Right lobe of liver (tissue), 4 donors: ENCODE measurements around the gene RIBC2.

Source experiments
- POLR2A ChIP-seq: fragments of 450-650 bp; IDR thresholded peaks from one replicate; pipeline ENCODE4 v1.6.1; 2017; ENCODE audit warnings: antibody characterized with exemption, mild to moderate bottlenecking
- TF ChIP-seq, protein P1 (sequence below), 4 donors: fragments of 200-600 bp in 3 of 4; fragments of 450-650 bp in 1 of 4; IDR thresholded peaks; one replicate each; pipeline versions ENCODE4 v1.5.1 to v1.8.0; 2016 to 2022; ENCODE audit warnings: antibody characterized with exemption in 4 of 4, mild to moderate bottlenecking in 2 of 4
- donor health status: DM: no; HTN: no; CAD: no.
- donor health status: DM: no; HTN: no; CAD: no.
- donor health status: DM: no; HTN: yes; CAD: no.

DNA sequence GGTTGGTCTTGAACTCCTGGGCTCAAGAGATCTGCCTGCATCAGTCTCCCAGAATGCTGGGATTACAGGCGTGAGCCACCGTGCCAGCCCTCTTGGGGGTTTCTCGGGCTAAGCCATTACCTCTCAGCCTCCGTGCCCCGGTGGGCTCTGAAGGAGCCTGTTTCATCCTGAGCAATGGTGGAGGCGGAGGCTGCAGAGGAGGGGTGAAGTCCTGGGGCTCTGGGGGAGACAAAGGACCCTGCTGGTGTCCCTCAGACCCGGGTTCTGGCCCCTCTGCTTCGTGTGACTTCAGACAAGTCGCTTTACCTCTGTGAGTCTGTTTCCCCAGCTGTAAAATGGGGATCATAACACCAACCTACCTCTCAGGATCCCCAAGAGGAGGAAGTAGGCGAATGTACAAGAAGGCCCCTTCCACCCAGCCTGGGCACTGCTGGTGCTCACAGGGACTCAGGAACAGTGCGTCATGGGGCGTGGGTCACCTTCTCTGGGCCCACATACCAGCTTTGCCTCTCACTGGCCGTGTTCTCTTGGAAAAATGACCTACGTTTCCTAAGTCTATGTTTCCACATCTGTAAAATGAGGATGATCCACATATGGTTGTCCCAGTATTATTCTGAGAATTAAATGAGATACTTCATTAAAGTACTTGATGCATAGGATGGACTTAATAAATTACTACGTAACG, 36.8 kb downstream of the RIBC2 start:
- TF ChIP-seq, protein P1, sequence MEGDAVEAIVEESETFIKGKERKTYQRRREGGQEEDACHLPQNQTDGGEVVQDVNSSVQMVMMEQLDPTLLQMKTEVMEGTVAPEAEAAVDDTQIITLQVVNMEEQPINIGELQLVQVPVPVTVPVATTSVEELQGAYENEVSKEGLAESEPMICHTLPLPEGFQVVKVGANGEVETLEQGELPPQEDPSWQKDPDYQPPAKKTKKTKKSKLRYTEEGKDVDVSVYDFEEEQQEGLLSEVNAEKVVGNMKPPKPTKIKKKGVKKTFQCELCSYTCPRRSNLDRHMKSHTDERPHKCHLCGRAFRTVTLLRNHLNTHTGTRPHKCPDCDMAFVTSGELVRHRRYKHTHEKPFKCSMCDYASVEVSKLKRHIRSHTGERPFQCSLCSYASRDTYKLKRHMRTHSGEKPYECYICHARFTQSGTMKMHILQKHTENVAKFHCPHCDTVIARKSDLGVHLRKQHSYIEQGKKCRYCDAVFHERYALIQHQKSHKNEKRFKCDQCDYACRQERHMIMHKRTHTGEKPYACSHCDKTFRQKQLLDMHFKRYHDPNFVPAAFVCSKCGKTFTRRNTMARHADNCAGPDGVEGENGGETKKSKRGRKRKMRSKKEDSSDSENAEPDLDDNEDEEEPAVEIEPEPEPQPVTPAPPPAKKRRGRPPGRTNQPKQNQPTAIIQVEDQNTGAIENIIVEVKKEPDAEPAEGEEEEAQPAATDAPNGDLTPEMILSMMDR (IDR thresholded peaks at IDR 0.05): no peak
- no peak for TF ChIP-seq POLR2A
